NCI-H2029 (cell line): ENCODE results near the gene IQGAP1.

Experiments used
- DNase-seq: peaks from one replicate; lab custom pipeline; 2025; lab: John Stamatoyannopoulos, UW

The IQGAP1 gene

GRCh38 chr15:90367576-90367975 lies 20.5 kb upstream of the IQGAP1 start:
- DNase-seq: no peak

GRCh38 chr15:90375071-90375470 lies 13.0 kb upstream of the IQGAP1 start:
- DNase-seq: no peak

GRCh38 chr15:90376789-90377188 lies 11.3 kb upstream of the IQGAP1 start:
- no peak for DNase-seq

GRCh38 chr15:90379263-90379662 lies 8.8 kb upstream of the IQGAP1 start:
- no peak for DNase-seq

GRCh38 chr15:90381515-90381914 lies 6.5 kb upstream of the IQGAP1 start:
- DNase-seq: no peak

GRCh38 chr15:90382320-90382719 lies 5.7 kb upstream of the IQGAP1 start:
- DNase-seq: no peak

GRCh38 chr15:90386221-90386620 lies 1.8 kb upstream of the IQGAP1 start:
- no peak for DNase-seq

GRCh38 chr15:90388462-90389380 lies 679 bp downstream of the IQGAP1 start:
- no peak for DNase-seq

- no peak for DNase-seq
Observed at GRCh38 chr15:90389513-90389912, 1.5 kb downstream of the IQGAP1 start.

GRCh38 chr15:90393040-90393439 lies 5.0 kb downstream of the IQGAP1 start:
- no peak for DNase-seq

GRCh38 chr15:90394074-90394473 lies 6.0 kb downstream of the IQGAP1 start:
- no peak for DNase-seq

GRCh38 chr15:90394748-90395442 lies 6.9 kb downstream of the IQGAP1 start:
- no peak for DNase-seq

- DNase-seq: no peak
Observed at GRCh38 chr15:90396321-90396720, 8.3 kb downstream of the IQGAP1 start.

- DNase-seq: no peak
Observed at GRCh38 chr15:90400005-90400758, 12.1 kb downstream of the IQGAP1 start.

GRCh38 chr15:90400759-90401314 lies 12.8 kb downstream of the IQGAP1 start:
- peak; percentile 82 for DNase-seq

- no peak for DNase-seq
Observed at GRCh38 chr15:90401495-90401894, 13.5 kb downstream of the IQGAP1 start.

GRCh38 chr15:90402223-90402622 lies 14.2 kb downstream of the IQGAP1 start:
- DNase-seq: no peak

- DNase-seq: no peak
Observed at GRCh38 chr15:90402767-90403166, 14.7 kb downstream of the IQGAP1 start.

- no peak for DNase-seq
Observed at GRCh38 chr15:90405055-90405607, 17.1 kb downstream of the IQGAP1 start.

GRCh38 chr15:90407336-90407735 lies 19.3 kb downstream of the IQGAP1 start:
- DNase-seq: no peak

- DNase-seq: no peak
Observed at GRCh38 chr15:90407871-90408317, 19.9 kb downstream of the IQGAP1 start.

- no peak for DNase-seq
Observed at GRCh38 chr15:90408657-90409056, 20.6 kb downstream of the IQGAP1 start.
